ENCODE data around the gene KAT14.
A peak's percentile ranks its signal among the peaks of the same experiment; 100 is the strongest.
"Not testable (repeated sequence)": the region's sequence is repeated elsewhere in the genome, so short reads cannot be mapped to it uniquely, and the experiment has no call there.

The KAT14 gene

GRCh38 chr20:18137412-18138265 is at the start of gene KAT14, which contains the start of gene PET117:
Gene KAT14, plus strand, starts transcription at chr20:18137863. Its CDS starts 4,798 bp downstream, at chr20:18142661.
Gene PET117, plus strand, starts transcription at chr20:18137863. Its CDS starts 93 bp downstream, at chr20:18137956.
- peak; percentile 86 for DNase-seq (ENCODE audit: low read depth)

- not testable (repeated sequence) for DNase-seq (ENCODE audit: low read depth)
These were observed 49.4 kb upstream of the KAT14 start for GRCh38 chr20:18088298-18088697.

GRCh38 chr20:18088841-18089240 is 48.8 kb upstream of the KAT14 start:
- not testable (repeated sequence) for DNase-seq (ENCODE audit: low read depth)

- no peak for DNase-seq (ENCODE audit: low read depth)
These were observed 47.6 kb upstream of the KAT14 start for GRCh38 chr20:18090044-18090443.

GRCh38 chr20:18090477-18090876 is 47.2 kb upstream of the KAT14 start:
- DNase-seq (ENCODE audit: low read depth), result no peak

- DNase-seq (ENCODE audit: low read depth), result no peak
These were observed 46.0 kb upstream of the KAT14 start for GRCh38 chr20:18091623-18092022.

GRCh38 chr20:18092890-18093289 is 44.8 kb upstream of the KAT14 start:
- no peak for DNase-seq (ENCODE audit: low read depth)

GRCh38 chr20:18093388-18093787 is 44.3 kb upstream of the KAT14 start:
- no peak for DNase-seq (ENCODE audit: low read depth)

- no peak for DNase-seq (ENCODE audit: low read depth)
These were observed 43.5 kb upstream of the KAT14 start for GRCh38 chr20:18094191-18094590.

- DNase-seq (ENCODE audit: low read depth), result not testable (repeated sequence)
These were observed 37.1 kb upstream of the KAT14 start for GRCh38 chr20:18100569-18100968.

- no peak for DNase-seq (ENCODE audit: low read depth)
These were observed 36.4 kb upstream of the KAT14 start for GRCh38 chr20:18101125-18101810.

- DNase-seq (ENCODE audit: low read depth), result no peak
These were observed 34.2 kb upstream of the KAT14 start for GRCh38 chr20:18103497-18103896.

- DNase-seq (ENCODE audit: low read depth), result no peak
These were observed 29.3 kb upstream of the KAT14 start for GRCh38 chr20:18108326-18108725.

- not testable (repeated sequence) for DNase-seq (ENCODE audit: low read depth)
These were observed 9.1 kb upstream of the KAT14 start for GRCh38 chr20:18128574-18128973.

- DNase-seq (ENCODE audit: low read depth), result no peak
These were observed 5.0 kb upstream of the KAT14 start for GRCh38 chr20:18132663-18133062.

- no peak for DNase-seq (ENCODE audit: low read depth)
These were observed 3.7 kb upstream of the KAT14 start for GRCh38 chr20:18133962-18134361.

GRCh38 chr20:18138266-18138582 is 561 bp downstream of the KAT14 start:
- no peak for DNase-seq (ENCODE audit: low read depth)

- DNase-seq (ENCODE audit: low read depth), result no peak
These were observed 1.2 kb downstream of the KAT14 start for GRCh38 chr20:18138639-18139583.

- DNase-seq (ENCODE audit: low read depth), result no peak
These were observed 2.2 kb downstream of the KAT14 start for GRCh38 chr20:18139832-18140231.

GRCh38 chr20:18144541-18145099 is 7.0 kb downstream of the KAT14 start:
- DNase-seq (ENCODE audit: low read depth), result no peak

- DNase-seq (ENCODE audit: low read depth), result no peak
These were observed 16.7 kb downstream of the KAT14 start for GRCh38 chr20:18154342-18154741.

GRCh38 chr20:18156045-18156444 is 18.4 kb downstream of the KAT14 start:
- DNase-seq (ENCODE audit: low read depth), result no peak
